ENCODE results near the gene C4orf50. TPM values are rescaled to one million over a fixed set of nuclear protein-coding genes. Genes with fewer than 3 reads are reported as not detected.
A peak's percentile ranks its signal among the peaks of the same experiment; 100 is the strongest.
"Not testable (repeated sequence)": the region's sequence is repeated elsewhere in the genome, so short reads cannot be mapped to it uniquely, and the experiment has no call there.

C4orf50 gene
- total RNA-seq, 1 donor from 2014 or later: 12.2 TPM

GRCh38 chr4:5877392-5877791, 140.8 kb downstream of the C4orf50 start:
- FAIRE-seq (no peak), DNase-seq (ENCODE audit: low spot score in 2 of 2) (no peak)

- DNase-seq (ENCODE audit: low spot score in 2 of 2): peak in 1 of 2 donors; percentile 62
- FAIRE-seq: no peak
Measured at GRCh38 chr4:5874811-5875449, 143.3 kb downstream of the C4orf50 start.

- no peak for FAIRE-seq
- DNase-seq (ENCODE audit: low spot score in 2 of 2): no peak
Measured at GRCh38 chr4:5870701-5871100, 147.5 kb downstream of the C4orf50 start.

- no peak for DNase-seq (ENCODE audit: low spot score in 2 of 2)
- FAIRE-seq: no peak
Measured at GRCh38 chr4:5869966-5870619, 148.1 kb downstream of the C4orf50 start.

- DNase-seq (ENCODE audit: low spot score in 2 of 2) (no peak), FAIRE-seq (no peak)
Measured at GRCh38 chr4:5867866-5868265, 150.4 kb downstream of the C4orf50 start.

GRCh38 chr4:5866841-5867813, 151.1 kb downstream of the C4orf50 start:
- DNase-seq (ENCODE audit: low spot score in 2 of 2): no peak
- no peak for FAIRE-seq

- no peak for DNase-seq (ENCODE audit: low spot score in 2 of 2)
- FAIRE-seq: no peak
Measured at GRCh38 chr4:5865896-5866599, 152.2 kb downstream of the C4orf50 start.

- FAIRE-seq: no peak
- DNase-seq (ENCODE audit: low spot score in 2 of 2): peak in 1 of 2 donors; percentile 42
Measured at GRCh38 chr4:5863461-5864113, 154.6 kb downstream of the C4orf50 start.

GRCh38 chr4:5858020-5858769, 160.0 kb downstream of the C4orf50 start:
- DNase-seq (ENCODE audit: low spot score in 2 of 2) (peak in 1 of 2 donors; percentile 38), FAIRE-seq (no peak)

- FAIRE-seq (no peak), DNase-seq (ENCODE audit: low spot score in 2 of 2) (no peak)
Measured at GRCh38 chr4:5857199-5857598, 161.0 kb downstream of the C4orf50 start.

- DNase-seq (ENCODE audit: low spot score in 2 of 2); FAIRE-seq: not testable (repeated sequence)
Measured at GRCh38 chr4:5856362-5856761, 161.9 kb downstream of the C4orf50 start.

- FAIRE-seq (no peak), DNase-seq (ENCODE audit: low spot score in 2 of 2) (no peak)
Measured at GRCh38 chr4:5854929-5855328, 163.3 kb downstream of the C4orf50 start.

GRCh38 chr4:5852523-5853202, 165.6 kb downstream of the C4orf50 start:
- no peak for DNase-seq (ENCODE audit: low spot score in 2 of 2)

GRCh38 chr4:5851637-5852301, 166.5 kb downstream of the C4orf50 start:
- FAIRE-seq: no peak
- no peak for DNase-seq (ENCODE audit: low spot score in 2 of 2)

More at GRCh38 chr4:5852523-5853202, 165.6 kb downstream of the C4orf50 start:
- no peak for FAIRE-seq

All from frontal cortex (tissue), 4 donors.